Neural cell (in vitro differentiated cells): ENCODE results near the gene ADCY6. TPM values are rescaled to one million over a fixed set of nuclear protein-coding genes. Genes with fewer than 3 reads are reported as not detected.

ENCODE experiments used
- H2AFZ ChIP-seq: fragments of 200-600, 300-800 bp; sonication (generic), shearing (Covaris generic); 2 replicates; pipeline ENCODE4 v1.6.0; 2014; ENCODE audit warnings: low read depth, mild to moderate bottlenecking, antibody characterized with exemption, low read length, moderate library complexity
- H3F3A ChIP-seq: fragments of 200-600 bp; shearing (Covaris generic); 2 replicates; pipeline ENCODE4 v1.6.1; 2016; ENCODE audit warnings: mild to moderate bottlenecking, moderate library complexity, mixed read lengths, antibody characterized with exemption, low read length; ENCODE audit not compliant: insufficient read depth, poor library complexity, severe bottlenecking
- H3K27ac ChIP-seq: fragments of 200-600, 300-800 bp; sonication (generic), shearing (Covaris generic); 2 replicates; pipeline ENCODE4 v1.5.1; 2014; ENCODE audit warnings: mild to moderate bottlenecking, low read length, moderate library complexity
- H3K27me3 ChIP-seq: fragments of 300-800, 200-600 bp; sonication (generic), shearing (Covaris generic); 2 replicates; pipeline ENCODE4 v1.6.0; 2014; ENCODE audit warnings: mild to moderate bottlenecking, low read depth, low read length, moderate library complexity; ENCODE audit not compliant: insufficient read depth
- H3K36me3 ChIP-seq: fragments of 300-800, 200-600 bp; sonication (generic), shearing (Covaris generic); 2 replicates; pipeline ENCODE4 v1.5.1; 2014; ENCODE audit warnings: mild to moderate bottlenecking, antibody characterized with exemption, low read length, moderate library complexity; ENCODE audit not compliant: insufficient read depth
- H3K4me2 ChIP-seq: fragments of 300-800, 200-600 bp; sonication (generic), shearing (Covaris generic); 2 replicates; pipeline ENCODE4 v1.6.0; 2014; ENCODE audit warnings: mild to moderate bottlenecking, low read length
- H3K4me3 ChIP-seq: fragments of 300-800, 200-600 bp; sonication (generic), shearing (Covaris generic); 2 replicates; pipeline ENCODE4 v1.5.1; 2014; ENCODE audit warnings: mild to moderate bottlenecking, low read length, moderate library complexity
- H3K79me2 ChIP-seq: fragments of 200-600 bp; shearing (Covaris generic); replicated peaks from 2 replicates; pipeline ENCODE4 v1.6.0; 2014; ENCODE audit warnings: mild to moderate bottlenecking, low read length, moderate library complexity; ENCODE audit not compliant: insufficient read depth
- H3K9ac ChIP-seq: fragments of 300-800, 200-600 bp; sonication (generic), shearing (Covaris generic); 2 replicates; pipeline ENCODE4 v1.6.1; 2016; ENCODE audit warnings: mild to moderate bottlenecking, low read length, mixed read lengths
- H3K9me2 ChIP-seq: fragments of 200-600 bp; shearing (Covaris generic); 2 replicates; pipeline ENCODE4 v1.6.1; 2016; ENCODE audit warnings: mild to moderate bottlenecking, low read length, mixed read lengths; ENCODE audit not compliant: insufficient read depth
- H3K9me3 ChIP-seq: fragments of 200-600, 300-800 bp; sonication (generic), shearing (Covaris generic); 2 replicates; pipeline ENCODE4 v1.6.1; 2016; ENCODE audit warnings: mild to moderate bottlenecking, mixed run types, low read length, moderate library complexity, mixed read lengths
- H4K20me1 ChIP-seq: fragments of 200-600 bp; shearing (Covaris generic); 2 replicates; pipeline ENCODE4 v1.6.1; 2016; ENCODE audit warnings: mild to moderate bottlenecking, mixed run types; ENCODE audit not compliant: insufficient read depth
- CTCF ChIP-seq: fragments of 450-650 bp; IDR thresholded peaks from 2 replicates; pipeline ENCODE4 v1.5.1; 2014; ENCODE audit warnings: antibody characterized with exemption, mild to moderate bottlenecking, moderate library complexity; ENCODE audit not compliant: poor library complexity, severe bottlenecking
- EP300 ChIP-seq: fragments of 450-650 bp; conservative IDR thresholded peaks from 2 replicates; pipeline ENCODE4 v1.6.1; 2014; ENCODE audit warnings: antibody characterized with exemption, mild to moderate bottlenecking, moderate library complexity; ENCODE audit not compliant: poor library complexity, severe bottlenecking
- EZH2 ChIP-seq: fragments of 200-600, 300-800 bp; shearing (Covaris generic), sonication (generic); IDR thresholded peaks from 2 replicates; pipeline ENCODE4 v1.6.1; 2014; ENCODE audit warnings: antibody characterized with exemption, low read length, borderline replicate concordance, mild to moderate bottlenecking; ENCODE audit not compliant: insufficient read depth, poor library complexity, severe bottlenecking
- MXI1 ChIP-seq: fragments of 450-650 bp; conservative IDR thresholded peaks from 2 replicates; pipeline ENCODE4 v1.6.1; 2014; ENCODE audit warnings: antibody characterized with exemption, mild to moderate bottlenecking; ENCODE audit not compliant: poor library complexity, severe bottlenecking
- POLR2AphosphoS5 ChIP-seq: IDR thresholded peaks from 2 replicates; pipeline ENCODE4 v1.6.1; 2012
- RAD21 ChIP-seq: fragments of 450-650 bp; conservative IDR thresholded peaks from 2 replicates; pipeline ENCODE4 v1.6.1; 2014; ENCODE audit warnings: antibody characterized with exemption, mild to moderate bottlenecking, moderate library complexity
- REST ChIP-seq: IDR thresholded peaks from 2 replicates; pipeline ENCODE4 v1.6.1; 2012; ENCODE audit warnings: borderline replicate concordance
- SMC3 ChIP-seq: fragments of 450-650 bp; conservative IDR thresholded peaks from 2 replicates; pipeline ENCODE4 v1.6.1; 2014; ENCODE audit warnings: antibody characterized with exemption, mild to moderate bottlenecking, moderate library complexity; ENCODE audit not compliant: poor library complexity
- TAF1 ChIP-seq: IDR thresholded peaks from 2 replicates; pipeline ENCODE4 v1.6.1; 2012; ENCODE audit warnings: low read depth
- polyA plus RNA-seq: library from polyadenylated mRNA; depleted of rRNA; stranded (reverse); fragments of >200 nt; gene quantifications from 2 replicates; pipeline ENCODE4 v1.2.3, GENCODE V29; 2014

Gene ADCY6
- polyA plus RNA-seq, 1 donor from 2014 or later, result 43.1 TPM

- Histone ChIP-seq H3F3A (no peaks in the 10 kb centered on the region), H3K9ac (no peak overlapping the region), H3K36me3 (no peaks in the 10 kb centered on the region), H4K20me1 (no peaks in the 10 kb centered on the region), H3K4me3 (no peak overlapping the region), H3K27me3 (no peaks in the 10 kb centered on the region), H3K9me2 (no peaks in the 10 kb centered on the region), H3K27ac (no peak overlapping the region), H3K4me2 (no peak overlapping the region), H2AFZ (no peak overlapping the region), H3K9me3 (no peaks in the 10 kb centered on the region), H3K79me2 (no peaks in the 10 kb centered on the region)
- TF ChIP-seq SMC3 (no peak), CTCF (no peak), TAF1 (no peak), EP300 (no peak), RAD21 (no peak), REST (no peak), EZH2 (no peak), MXI1 (no peak), POLR2AphosphoS5 (no peak)
Measured at GRCh38 chr12:48800971-48801370, 12.1 kb upstream of the ADCY6 start.

GRCh38 chr12:48800457-48800856 is 11.6 kb upstream of the ADCY6 start:
- H3K9ac ChIP-seq, result no peak overlapping the region
- H3F3A ChIP-seq, result no peaks in the 10 kb centered on the region
- TF ChIP-seq POLR2AphosphoS5 (no peak), TAF1 (no peak), REST (no peak), EP300 (no peak), SMC3 (no peak), MXI1 (no peak), EZH2 (no peak), RAD21 (no peak), CTCF (no peak)
- H3K79me2 ChIP-seq, result no peaks in the 10 kb centered on the region
- H3K4me3 ChIP-seq, result no peak overlapping the region
- H4K20me1 ChIP-seq, result no peaks in the 10 kb centered on the region
- no peak overlapping the region for H3K4me2 ChIP-seq
- H3K9me2 ChIP-seq, result no peaks in the 10 kb centered on the region
- no peak overlapping the region for H2AFZ ChIP-seq
- no peaks in the 10 kb centered on the region for H3K9me3 ChIP-seq
- H3K27ac ChIP-seq, result no peak overlapping the region
- no peaks in the 10 kb centered on the region for H3K27me3 ChIP-seq
- H3K36me3 ChIP-seq, result no peaks in the 10 kb centered on the region
